Naive thymus-derived CD4-positive, alpha-beta T cell (primary cell): ENCODE measurements around the gene PLGRKT. TPM values are rescaled to one million over a fixed set of nuclear protein-coding genes. Genes with fewer than 3 reads are reported as not detected.

ENCODE experiments used
- ATAC-seq: fragments of 150-1000 bp; cut with Tn5 transposase; 2 replicates; pipeline ENCODE4 v1.10.0; 2021; ENCODE audit warnings: mild to moderate bottlenecking, moderate library complexity
- CTCF ChIA-PET: fragments of 350-600 bp; sonication (Branson Sonifier 250); formaldehyde crosslinking; loops from one replicate; lab custom pipeline; 2021; ENCODE audit warnings: antibody characterized with exemption; lab: Charles Lee
- POLR2A ChIA-PET: fragments of 350-600 bp; sonication (Branson Sonifier 250); formaldehyde crosslinking; loops from one replicate; lab custom pipeline; 2021; ENCODE audit warnings: antibody characterized with exemption, inconsistent platforms; lab: Charles Lee
- DNase-seq, 9 donors: peaks; one replicate each; pipeline versions ENCODE4 v3.0.0 to v3.0.0-alpha.2; 2020 to 2022; ENCODE audit warnings: mixed read lengths in 1 of 9
- H3K27ac ChIP-seq: one replicate; pipeline ENCODE4 v1.7.0; 2013; ENCODE audit warnings: mild to moderate bottlenecking, low read depth, low read length, moderate library complexity
- H3K27me3 ChIP-seq, 2 donors: one replicate each; pipeline ENCODE4 v1.7.0; 2013; ENCODE audit warnings: low read length in 2 of 2, mild to moderate bottlenecking in 2 of 2, moderate library complexity in 2 of 2; ENCODE audit not compliant: control insufficient read depth in 2 of 2, insufficient read depth in 2 of 2
- H3K36me3 ChIP-seq, 3 experiments: 1 replicate in 2 of 3; 2 replicates in 1 of 3; pipeline ENCODE4 v1.7.0; 2013; ENCODE audit warnings: low read length in 3 of 3, mild to moderate bottlenecking in 3 of 3, moderate library complexity in 1 of 3; ENCODE audit not compliant: insufficient read depth in 3 of 3, control insufficient read depth in 2 of 3
- H3K4me1 ChIP-seq, 2 donors: one replicate each; pipeline ENCODE4 v1.7.0; 2013; ENCODE audit warnings: low read length in 2 of 2, mild to moderate bottlenecking in 2 of 2, moderate library complexity in 1 of 2; ENCODE audit not compliant: control insufficient read depth in 2 of 2, insufficient read depth in 2 of 2
- H3K4me3 ChIP-seq: 2 replicates; pipeline ENCODE4 v1.7.0; 2013; ENCODE audit warnings: mild to moderate bottlenecking, low read length
- H3K9me3 ChIP-seq, 3 experiments: 1 replicate in 2 of 3; 2 replicates in 1 of 3; pipeline ENCODE4 v1.7.0; 2013; ENCODE audit warnings: low read length in 3 of 3; ENCODE audit not compliant: control insufficient read depth in 2 of 3
- H3K27ac Mint-ChIP-seq, 9 donors: one replicate each; pipeline ENCODE4 v1.8.0; 2020 to 2022; ENCODE audit warnings: mixed read lengths in 9 of 9, mild to moderate bottlenecking in 8 of 9, moderate library complexity in 5 of 9, inconsistent platforms in 2 of 9
- H3K27me3 Mint-ChIP-seq, 5 donors: one replicate each; pipeline ENCODE4 v1.8.0; 2021 to 2022; ENCODE audit warnings: mixed read lengths in 5 of 5, mild to moderate bottlenecking in 1 of 5
- H3K36me3 Mint-ChIP-seq, 5 donors: one replicate each; pipeline ENCODE4 v1.8.0; 2020 to 2022; ENCODE audit warnings: mixed read lengths in 5 of 5, mild to moderate bottlenecking in 3 of 5, inconsistent platforms in 1 of 5
- H3K4me1 Mint-ChIP-seq, 7 donors: one replicate each; pipeline ENCODE4 v1.8.0; 2020 to 2022; ENCODE audit warnings: mixed read lengths in 7 of 7, mild to moderate bottlenecking in 3 of 7, inconsistent platforms in 1 of 7
- H3K4me3 Mint-ChIP-seq, 10 donors: one replicate each; pipeline ENCODE4 v1.8.0; 2020 to 2022; ENCODE audit warnings: mild to moderate bottlenecking in 10 of 10, mixed read lengths in 10 of 10, moderate library complexity in 6 of 10, inconsistent platforms in 2 of 10
- H3K9me3 Mint-ChIP-seq, 11 donors: one replicate each; pipeline ENCODE4 v1.8.0; 2020 to 2022; ENCODE audit warnings: mixed read lengths in 11 of 11, mild to moderate bottlenecking in 4 of 11, inconsistent platforms in 1 of 11, moderate library complexity in 1 of 11
- intact Hi-C, 2 donors: fragments of 100-400 bp; cut with micrococcal nuclease; formaldehyde crosslinking; loops; one replicate each; pipeline ENCODE4 v1.15.1; 2023
- polyA plus RNA-seq, 2 donors: library from polyadenylated mRNA; unstranded; fragments of 300-500 nt; fragmentation: Illumina TruSeq; gene quantifications; one replicate each; pipeline ENCODE4 v1.2.3, GENCODE V29; 2021
- total RNA-seq, 6 experiments: library from RNA in 5 of 6; stranded (reverse) in 5 of 6; gene quantifications; 1 replicate in 5 of 6; 2 replicates in 1 of 6; pipeline ENCODE4 v1.2.3 and lab custom pipeline; 2021 to 2026

Gene PLGRKT
- total and polyA plus RNA-seq, 7 experiments from 2014 or later = 15.8 to 79.6 (median 18.4) TPM

- Histone ChIP-seq H3K4me1 (no peaks in the 10 kb centered on the region), H3K36me3 (peaks cover 0 to 20% (median 0%) of the 10 kb centered on the region in 3 experiments), H3K4me3 (no peak overlapping the region), H3K27me3 (no peaks in the 10 kb centered on the region), H3K27ac (no peak overlapping the region), H3K9me3 (no peaks in the 10 kb centered on the region)
- ChIA-PET CTCF (interaction anchor here (1.5 kb wide), 1 partner anchor 162 kb away, joined by 7 read pairs; no protein-coding TSS in a partner anchor), POLR2A (no interaction called here)
- Mint-ChIP-seq H3K27me3 (no peaks in the 10 kb centered on the region), H3K27ac (peak overlapping the region in 2 of 9 donors; percentile 0 to 1), H3K4me1 (peaks cover 0 to 10% (median 5%) of the 10 kb centered on the region in 7 donors), H3K9me3 (no peaks in the 10 kb centered on the region), H3K36me3 (peaks cover 0 to 27% (median 7%) of the 10 kb centered on the region in 5 donors), H3K4me3 (no peak overlapping the region)
- intact Hi-C loops = loop anchor here in 1 of 2 donors (5.0 to 10.0 kb wide), 2 partner anchors 163 to 356 kb away; no protein-coding TSS in a partner anchor
- DNase-seq (no peak), ATAC-seq (no peak)
Measured at GRCh38 chr9:5428172-5428571, 9.6 kb downstream of the PLGRKT start.

GRCh38 chr9:5427005-5427404 lies 10.7 kb downstream of the PLGRKT start:
- Mint-ChIP-seq H3K27me3 (no peaks in the 10 kb centered on the region), H3K9me3 (no peaks in the 10 kb centered on the region)
- intact Hi-C loops = loop anchor here in 1 of 2 donors (5.0 to 10.0 kb wide), 2 partner anchors 162 to 355 kb away; no protein-coding TSS in a partner anchor

GRCh38 chr9:5425006-5425628 lies 12.6 kb downstream of the PLGRKT start:
- intact Hi-C loops = loop anchor here (1.0 to 10.0 kb wide), 6 partner anchors 160 to 663 kb away; no protein-coding TSS in a partner anchor
- Mint-ChIP-seq H3K4me3 (no peak overlapping the region), H3K4me1 (peaks cover 0 to 15% (median 6%) of the 10 kb centered on the region in 7 donors), H3K27ac (no peak overlapping the region), H3K27me3 (no peaks in the 10 kb centered on the region), H3K9me3 (no peaks in the 10 kb centered on the region), H3K36me3 (peaks cover 0 to 15% (median 6%) of the 10 kb centered on the region in 5 donors)
- Histone ChIP-seq H3K4me1 (no peaks in the 10 kb centered on the region), H3K9me3 (no peaks in the 10 kb centered on the region), H3K4me3 (no peak overlapping the region), H3K27me3 (no peaks in the 10 kb centered on the region), H3K27ac (no peak overlapping the region), H3K36me3 (peaks cover 0 to 7% (median 0%) of the 10 kb centered on the region in 3 experiments)
- DNase-seq (peak in 6 of 9 donors; percentile 20 to 54 (median 43)), ATAC-seq (peak; percentile 68)
- ChIA-PET CTCF (interaction anchor here (0.7 to 6.6 kb wide), 14 partner anchors 12 to 727 kb away, joined by 3 to 52 read pairs (median 4); partner anchors contain the start of gene INSL6), POLR2A (interaction anchor here (1.5 kb wide), 1 partner anchor 12 kb away, joined by 3 read pairs; the partner anchor contains the start of gene PLGRKT)

More at GRCh38 chr9:5427005-5427404, 10.7 kb downstream of the PLGRKT start:
- H3K27me3 ChIP-seq = no peaks in the 10 kb centered on the region
- DNase-seq (no peak), ATAC-seq (no peak)
- peaks cover 0 to 20% (median 5%) of the 10 kb centered on the region in 5 donors for H3K36me3 Mint-ChIP-seq
- H3K4me1 ChIP-seq = no peaks in the 10 kb centered on the region
- CTCF ChIA-PET = interaction anchor here (2.0 to 6.6 kb wide), 2 partner anchors 173 to 241 kb away, joined by 9 to 52 read pairs; partner anchors contain the start of gene INSL6
- POLR2A ChIA-PET = interaction anchor here (0.6 to 1.7 kb wide), 3 partner anchors 11 to 240 kb away, joined by 3 to 6 read pairs (median 3); partner anchors contain the start of gene PLGRKT
- no peak overlapping the region for H3K4me3 ChIP-seq
- no peak overlapping the region for H3K27ac ChIP-seq
- H3K9me3 ChIP-seq = no peaks in the 10 kb centered on the region
- H3K36me3 ChIP-seq = peaks cover 0 to 16% (median 0%) of the 10 kb centered on the region in 3 experiments
- H3K4me3 Mint-ChIP-seq = no peak overlapping the region
- H3K4me1 Mint-ChIP-seq = peaks cover 0 to 12% (median 4%) of the 10 kb centered on the region in 7 donors
- peak overlapping the region in 1 of 9 donors; percentile 1 for H3K27ac Mint-ChIP-seq

DNA sequence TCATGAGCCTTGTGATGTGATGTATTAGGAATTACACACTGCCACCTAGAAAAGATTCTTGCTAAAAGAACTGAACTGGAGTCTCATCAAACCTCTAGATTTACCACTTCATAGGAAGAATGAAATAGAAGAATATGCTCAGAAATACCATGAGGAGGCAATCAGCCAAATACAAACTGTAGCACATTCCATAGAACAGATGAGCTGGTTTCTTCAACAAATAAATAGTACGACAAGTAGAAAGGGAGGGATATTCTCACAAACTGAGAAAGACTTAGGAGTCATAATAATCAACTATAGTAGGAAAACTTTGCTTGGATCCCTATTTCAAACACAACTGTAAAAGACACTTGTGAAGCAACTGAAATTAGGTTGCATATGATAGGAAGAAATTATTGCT lies 15.4 kb downstream of the PLGRKT start:
- no peak overlapping the region for H3K27ac Mint-ChIP-seq
- no peaks in the 10 kb centered on the region for H3K27me3 Mint-ChIP-seq
- DNase-seq (no peak), ATAC-seq (no peak)
- ChIA-PET CTCF (interaction anchor here (1.2 to 6.6 kb wide), 2 partner anchors 178 to 237 kb away, joined by 3 to 52 read pairs; partner anchors contain the start of gene INSL6), POLR2A (no interaction called here)
- peaks cover 0 to 16% (median 6%) of the 10 kb centered on the region in 7 donors for H3K4me1 Mint-ChIP-seq
- no peaks in the 10 kb centered on the region for H3K36me3 ChIP-seq
- H3K4me3 Mint-ChIP-seq = no peak overlapping the region
- H3K36me3 Mint-ChIP-seq = peaks cover 4 to 39% (median 23%) of the 10 kb centered on the region in 5 donors
- H3K27me3 ChIP-seq = no peaks in the 10 kb centered on the region
- H3K4me3 ChIP-seq = no peak overlapping the region
- H3K4me1 ChIP-seq = no peaks in the 10 kb centered on the region
- intact Hi-C loops = loop anchor here in 1 of 2 donors (10.0 kb wide), 1 partner anchor 157 kb away; no protein-coding TSS in a partner anchor
- no peaks in the 10 kb centered on the region for H3K9me3 ChIP-seq
- H3K27ac ChIP-seq = no peak overlapping the region
- no peaks in the 10 kb centered on the region for H3K9me3 Mint-ChIP-seq

DNA sequence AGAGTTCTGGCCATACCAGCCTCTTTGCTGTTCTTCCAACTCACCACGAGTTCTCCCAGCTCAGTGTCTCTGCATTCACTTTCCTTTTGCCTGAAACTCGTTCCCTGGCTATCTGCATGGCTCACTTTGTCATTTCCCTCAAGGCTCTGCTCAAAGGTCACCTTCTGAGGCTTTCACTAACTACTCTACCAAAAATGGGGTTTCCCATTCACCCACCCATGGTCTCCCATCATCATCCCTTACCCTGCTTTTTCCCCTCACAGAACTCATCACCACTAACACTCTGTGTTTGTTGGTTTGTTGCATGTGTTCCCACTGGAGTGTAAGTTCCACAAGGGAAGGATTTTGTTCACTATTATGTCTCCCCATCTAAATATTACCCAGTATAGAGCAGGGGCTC lies 16.6 kb downstream of the PLGRKT start:
- peaks cover 4 to 39% (median 28%) of the 10 kb centered on the region in 5 donors for H3K36me3 Mint-ChIP-seq
- no peaks in the 10 kb centered on the region for H3K36me3 ChIP-seq
- no peaks in the 10 kb centered on the region for H3K9me3 Mint-ChIP-seq
- H3K9me3 ChIP-seq = no peaks in the 10 kb centered on the region
- no peaks in the 10 kb centered on the region for H3K27me3 ChIP-seq
- peaks cover 0 to 18% (median 6%) of the 10 kb centered on the region in 7 donors for H3K4me1 Mint-ChIP-seq
- ATAC-seq = no peak
- H3K4me1 ChIP-seq = no peaks in the 10 kb centered on the region
- H3K27me3 Mint-ChIP-seq = no peaks in the 10 kb centered on the region
- H3K27ac ChIP-seq = no peak overlapping the region
- peak overlapping the region in 2 of 9 donors; percentile 31 to 60 for H3K27ac Mint-ChIP-seq
- DNase-seq = no peak
- intact Hi-C loops = loop anchor here in 1 of 2 donors (10.0 kb wide), 1 partner anchor 156 kb away; no protein-coding TSS in a partner anchor
- no peak overlapping the region for H3K4me3 Mint-ChIP-seq
- ChIA-PET POLR2A (no interaction called here), CTCF (interaction anchor here (1.0 to 6.6 kb wide), 2 partner anchors 29 to 235 kb away, joined by 3 to 52 read pairs; partner anchors contain the start of genes CD274 and INSL6)
- H3K4me3 ChIP-seq = no peak overlapping the region

DNA sequence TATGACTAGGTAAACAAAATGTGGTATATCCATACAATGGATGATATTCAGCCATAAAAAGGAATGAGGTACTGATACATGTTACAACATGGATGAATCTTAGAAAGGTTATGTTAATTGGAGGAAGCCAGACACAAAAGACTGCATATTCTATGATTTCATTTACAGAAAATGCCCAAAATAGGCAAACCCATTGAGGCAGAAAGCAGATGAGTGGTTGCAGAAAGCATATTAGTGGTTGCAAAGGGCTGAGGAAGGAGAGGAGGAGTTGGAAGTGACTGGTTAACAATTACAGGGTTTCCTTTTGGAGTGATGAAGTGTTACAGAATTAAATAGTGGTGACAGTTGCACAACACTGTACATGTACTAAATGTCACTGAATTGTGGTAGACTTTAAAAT lies 17.7 kb downstream of the PLGRKT start:
- Mint-ChIP-seq H3K36me3 (peaks cover 4 to 46% (median 38%) of the 10 kb centered on the region in 5 donors), H3K4me1 (peaks cover 0 to 20% (median 10%) of the 10 kb centered on the region in 7 donors), H3K27ac (no peak overlapping the region), H3K4me3 (no peak overlapping the region), H3K9me3 (no peaks in the 10 kb centered on the region), H3K27me3 (no peaks in the 10 kb centered on the region)
- Histone ChIP-seq H3K36me3 (no peaks in the 10 kb centered on the region), H3K4me3 (no peak overlapping the region), H3K27ac (no peak overlapping the region), H3K4me1 (no peaks in the 10 kb centered on the region), H3K27me3 (no peaks in the 10 kb centered on the region), H3K9me3 (no peaks in the 10 kb centered on the region)
- intact Hi-C loops = loop anchor here in 1 of 2 donors (10.0 kb wide), 1 partner anchor 155 kb away; no protein-coding TSS in a partner anchor
- POLR2A ChIA-PET = no interaction called here
- no peak for ATAC-seq
- no peak for DNase-seq
- CTCF ChIA-PET = no interaction called here
